Measurements from ENCODE around the gene U2AF1L4. TPM values are rescaled to one million over a fixed set of nuclear protein-coding genes. Genes with fewer than 3 reads are reported as not detected.
A peak's percentile ranks its signal among the peaks of the same experiment; 100 is the strongest.
"Not testable (repeated sequence)": the region's sequence is repeated elsewhere in the genome, so short reads cannot be mapped to it uniquely, and the experiment has no call there.

The U2AF1L4 gene
- total RNA-seq, 1 experiment from 2014 or later: 12.2 TPM

- no peak for DNase-seq (ENCODE audit: low read depth)
Measured at GRCh38 chr19:35780717-35781116, 35.5 kb upstream of the U2AF1L4 start.

GRCh38 chr19:35780058-35780457, 34.8 kb upstream of the U2AF1L4 start:
- DNase-seq (ENCODE audit: low read depth): no peak

GRCh38 chr19:35779033-35779432, 33.8 kb upstream of the U2AF1L4 start:
- no peak for DNase-seq (ENCODE audit: low read depth)

GRCh38 chr19:35777961-35778360, 32.7 kb upstream of the U2AF1L4 start:
- no peak for DNase-seq (ENCODE audit: low read depth)

- no peak for DNase-seq (ENCODE audit: low read depth)
Measured at GRCh38 chr19:35777086-35777841, 32.0 kb upstream of the U2AF1L4 start.

GRCh38 chr19:35776102-35776788, 31.0 kb upstream of the U2AF1L4 start:
- DNase-seq (ENCODE audit: low read depth): no peak

GRCh38 chr19:35775298-35776101, 30.3 kb upstream of the U2AF1L4 start, which contains the start of gene ARHGAP33:
TSS of gene ARHGAP33 (plus strand) at chr19:35775564. CDS start at chr19:35775659, 95 bp downstream.
- peak; percentile 94 for DNase-seq (ENCODE audit: low read depth)

- DNase-seq (ENCODE audit: low read depth): no peak
Measured at GRCh38 chr19:35775046-35775297, 29.8 kb upstream of the U2AF1L4 start.

GRCh38 chr19:35774274-35775045, 29.2 kb upstream of the U2AF1L4 start:
- no peak for DNase-seq (ENCODE audit: low read depth)

- peak; percentile 12 for DNase-seq (ENCODE audit: low read depth)
Measured at GRCh38 chr19:35773020-35773806, 28.0 kb upstream of the U2AF1L4 start.

- DNase-seq (ENCODE audit: low read depth): not testable (repeated sequence)
Measured at GRCh38 chr19:35772362-35772761, 27.1 kb upstream of the U2AF1L4 start.

- DNase-seq (ENCODE audit: low read depth): no peak
Measured at GRCh38 chr19:35768082-35768421, 22.8 kb upstream of the U2AF1L4 start.

- no peak for DNase-seq (ENCODE audit: low read depth)
Measured at GRCh38 chr19:35767288-35768081, 22.3 kb upstream of the U2AF1L4 start.

GRCh38 chr19:35766571-35767104, 21.4 kb upstream of the U2AF1L4 start:
- no peak for DNase-seq (ENCODE audit: low read depth)

GRCh38 chr19:35764432-35765315, 19.5 kb upstream of the U2AF1L4 start:
- DNase-seq (ENCODE audit: low read depth): no peak

- peak; percentile 47 for DNase-seq (ENCODE audit: low read depth)
Measured at GRCh38 chr19:35760711-35761349, 15.6 kb upstream of the U2AF1L4 start.

- no peak for DNase-seq (ENCODE audit: low read depth)
Measured at GRCh38 chr19:35759697-35760096, 14.5 kb upstream of the U2AF1L4 start.

Data from LHCN-M2 (cell line).